Esophagus muscularis mucosa (tissue), 4 donors: ENCODE data around the gene FOXF2. TPM values are rescaled to one million over a fixed set of nuclear protein-coding genes. Genes with fewer than 3 reads are reported as not detected.

Experiments
- DNase-seq: peaks from one replicate; pipeline ENCODE4 v3.0.0-alpha.2; 2017; ENCODE audit errors: extremely low spot score
- H3K27ac ChIP-seq, 4 donors: fragments of 200-600 bp; sonication (generic); replicated peaks in 1 of 4; 1 replicate in 3 of 4; 2 replicates in 1 of 4; pipeline ENCODE4 v1.5.1; 2016 to 2019; ENCODE audit warnings: mild to moderate bottlenecking in 1 of 4
- H3K27me3 ChIP-seq, 4 donors: fragments of 200-600 bp; sonication (generic); one replicate each; pipeline versions ENCODE4 v1.5.1 to v1.6.0; 2016 to 2019
- H3K36me3 ChIP-seq, 4 donors: fragments of 200-600 bp; sonication (generic); one replicate each; pipeline ENCODE4 v1.5.1; 2016 to 2019
- H3K4me1 ChIP-seq, 4 donors: fragments of 200-600 bp; sonication (generic); one replicate each; pipeline ENCODE4 v1.5.1; 2016 to 2019
- H3K4me3 ChIP-seq, 4 donors: fragments of 200-600 bp; sonication (generic); 1 replicate in 2 of 4; 2 replicates in 2 of 4; pipeline ENCODE4 v1.5.1; 2016 to 2019; ENCODE audit warnings: mild to moderate bottlenecking in 4 of 4, moderate library complexity in 1 of 4
- H3K9me3 ChIP-seq, 4 donors: fragments of 200-600 bp; sonication (generic); 1 replicate in 3 of 4; 2 replicates in 1 of 4; pipeline ENCODE4 v1.5.1; 2016 to 2019
- CTCF ChIP-seq, 3 experiments: fragments of 200-600 bp in 2 of 3; fragments of 450-650 bp in 1 of 3; sonication (generic) in 2 of 3; IDR thresholded peaks; one replicate each; pipeline ENCODE4 v1.5.1; 2017 to 2019; ENCODE audit warnings: antibody characterized with exemption in 3 of 3, mild to moderate bottlenecking in 2 of 3, moderate library complexity in 1 of 3
- EP300 ChIP-seq: sonication (generic); formaldehyde crosslinking; IDR thresholded peaks from one replicate; pipeline ENCODE4 v1.6.1; 2017; ENCODE audit warnings: antibody characterized with exemption
- POLR2A ChIP-seq: fragments of 450-650 bp; IDR thresholded peaks from one replicate; pipeline ENCODE4 v1.6.1; 2017; ENCODE audit warnings: antibody characterized with exemption, moderate library complexity, mild to moderate bottlenecking, low read depth
- POLR2AphosphoS5 ChIP-seq, 2 donors: sonication (generic); formaldehyde crosslinking; IDR thresholded peaks; one replicate each; pipeline ENCODE4 v1.6.1; 2017; ENCODE audit warnings: antibody characterized with exemption in 2 of 2
- WGBS: methylation state at CpG from one replicate; pipeline ENCODE4 v1.1.5; 2018; 5-methylcytosine and 5-hydroxymethylcytosine counted together
- intact Hi-C: fragments of 100-400 bp; cut with DNase I; formaldehyde crosslinking; loops from one replicate; pipeline ENCODE4 v1.15.1; 2023
- total RNA-seq, 4 donors: library from RNA; depleted of rRNA; stranded (reverse); fragments of >200 nt; gene quantifications; one replicate each; pipeline versions ENCODE4 v1.1.0 to v1.2.1, GENCODE V29; 2016

The FOXF2 gene
- total RNA-seq, 4 donors from 2014 or later: 66.6 to 170 (median 120) TPM

- intact Hi-C loops: no loop called here
- peaks cover 0 to 23% (median 20%) of the 10 kb centered on the region in 4 donors for H3K4me1 ChIP-seq
- H3K9me3 ChIP-seq: no peaks in the 10 kb centered on the region
- H3K4me3 ChIP-seq: no peak overlapping the region
- no peaks in the 10 kb centered on the region for H3K27me3 ChIP-seq
- 20% methylated on average over 8 of the region's 11 CpGs for WGBS
- H3K36me3 ChIP-seq: no peaks in the 10 kb centered on the region
- no peak for DNase-seq
- H3K27ac ChIP-seq: peak overlapping the region; percentile 53 to 78 (median 67)
- TF ChIP-seq CTCF (IDR thresholded peaks at IDR 0.05): no peak
- no peak for TF ChIP-seq EP300
- no peak for TF ChIP-seq POLR2AphosphoS5 (IDR thresholded peaks at IDR 0.05)
- no peak for TF ChIP-seq POLR2A
Measured at GRCh38 chr6:1407499-1407990, 18.2 kb downstream of the FOXF2 start.

- Histone ChIP-seq H3K4me3 (no peak overlapping the region), H3K27ac (no peak overlapping the region), H3K9me3 (no peaks in the 10 kb centered on the region), H3K27me3 (no peaks in the 10 kb centered on the region), H3K4me1 (peaks cover 0 to 23% (median 20%) of the 10 kb centered on the region in 4 donors), H3K36me3 (no peaks in the 10 kb centered on the region)
- DNase-seq: no peak
- TF ChIP-seq EP300 (no peak), CTCF (IDR thresholded peaks at IDR 0.05) (no peak), POLR2A (no peak), POLR2AphosphoS5 (IDR thresholded peaks at IDR 0.05) (no peak)
- WGBS: 72% methylated on average over 15 of the region's 22 CpGs
- intact Hi-C loops: no loop called here
Measured at GRCh38 chr6:1409774-1410465, 20.5 kb downstream of the FOXF2 start.

GRCh38 chr6:1412901-1413300, 23.5 kb downstream of the FOXF2 start:
- 77% methylated on average over 9 of the region's 9 CpGs for WGBS
- no peak for TF ChIP-seq POLR2A
- TF ChIP-seq CTCF (IDR thresholded peaks at IDR 0.05): no peak
- no peak for TF ChIP-seq EP300
- no peak for TF ChIP-seq POLR2AphosphoS5 (IDR thresholded peaks at IDR 0.05)
- no peak overlapping the region for H3K4me3 ChIP-seq
- H3K27ac ChIP-seq: peak overlapping the region in 1 of 4 donors; percentile 34
- no peaks in the 10 kb centered on the region for H3K27me3 ChIP-seq
- H3K4me1 ChIP-seq: peaks cover 0 to 4% (median 3%) of the 10 kb centered on the region in 4 donors
- H3K36me3 ChIP-seq: no peaks in the 10 kb centered on the region
- DNase-seq: no peak
- intact Hi-C loops: no loop called here
- H3K9me3 ChIP-seq: no peaks in the 10 kb centered on the region

GRCh38 chr6:1415416-1416063, 26.2 kb downstream of the FOXF2 start:
- H3K4me1 ChIP-seq: no peaks in the 10 kb centered on the region
- H3K27ac ChIP-seq: no peak overlapping the region
- TF ChIP-seq POLR2AphosphoS5 (IDR thresholded peaks at IDR 0.05): no peak
- no peaks in the 10 kb centered on the region for H3K27me3 ChIP-seq
- intact Hi-C loops: no loop called here
- 86% methylated on average over 10 of the region's 10 CpGs for WGBS
- no peaks in the 10 kb centered on the region for H3K9me3 ChIP-seq
- H3K4me3 ChIP-seq: no peak overlapping the region
- DNase-seq: no peak
- no peaks in the 10 kb centered on the region for H3K36me3 ChIP-seq

GRCh38 chr6:1416191-1416760, 26.9 kb downstream of the FOXF2 start:
- no peak for TF ChIP-seq POLR2AphosphoS5 (IDR thresholded peaks at IDR 0.05)
- no peak for DNase-seq
- no peak overlapping the region for H3K4me3 ChIP-seq
- no peaks in the 10 kb centered on the region for H3K9me3 ChIP-seq
- intact Hi-C loops: no loop called here
- no peaks in the 10 kb centered on the region for H3K36me3 ChIP-seq
- H3K27ac ChIP-seq: no peak overlapping the region
- 84% methylated on average over 14 of the region's 21 CpGs for WGBS
- no peaks in the 10 kb centered on the region for H3K4me1 ChIP-seq
- no peaks in the 10 kb centered on the region for H3K27me3 ChIP-seq
